H9 (cell line): ENCODE measurements around the gene CCL4L2. TPM values are rescaled to one million over a fixed set of nuclear protein-coding genes. Genes with fewer than 3 reads are reported as not detected.
"Not testable (repeated sequence)": the region's sequence is repeated elsewhere in the genome, so short reads cannot be mapped to it uniquely, and the experiment has no call there.

ENCODE experiments used
- DNase-seq: peaks from one replicate; pipeline ENCODE4 v3.0.0-alpha.2; 2017
- H2AFZ ChIP-seq: one replicate; pipeline ENCODE4 v1.6.1; 2013; ENCODE audit warnings: mild to moderate bottlenecking, low read length, control low read depth, moderate library complexity
- H2AK5ac ChIP-seq: 2 replicates; pipeline ENCODE4 v1.6.1; 2013; ENCODE audit warnings: low read length, control low read depth, mixed read lengths; ENCODE audit not compliant: insufficient read length
- H2BK120ac ChIP-seq: one replicate; pipeline ENCODE4 v1.6.1; 2013; ENCODE audit warnings: low read depth, mild to moderate bottlenecking, low read length, control low read depth, inconsistent platforms; ENCODE audit not compliant: poor library complexity, severe bottlenecking
- H2BK12ac ChIP-seq: 2 replicates; pipeline ENCODE4 v1.6.1; 2013; ENCODE audit warnings: low read length, control low read depth, mixed read lengths, low read depth; ENCODE audit not compliant: insufficient read length
- H2BK15ac ChIP-seq: 2 replicates; pipeline ENCODE4 v1.6.1; 2013; ENCODE audit warnings: low read depth, low read length, control low read depth
- H2BK20ac ChIP-seq: one replicate; pipeline ENCODE4 v1.6.1; 2013; ENCODE audit warnings: low read depth, mild to moderate bottlenecking, low read length, control low read depth, inconsistent platforms; ENCODE audit not compliant: poor library complexity, severe bottlenecking
- H2BK5ac ChIP-seq: 2 replicates; pipeline ENCODE4 v1.6.1; 2013; ENCODE audit warnings: low read length, control low read depth, mixed read lengths; ENCODE audit not compliant: insufficient read length
- H3K14ac ChIP-seq: 2 replicates; pipeline ENCODE4 v1.6.1; 2013; ENCODE audit warnings: low read length, control low read depth; ENCODE audit not compliant: insufficient read depth
- H3K18ac ChIP-seq: 2 replicates; pipeline ENCODE4 v1.6.1; 2013; ENCODE audit warnings: low read depth, mild to moderate bottlenecking, mixed read lengths, low read length, control low read depth; ENCODE audit not compliant: insufficient read length
- H3K23ac ChIP-seq: 2 replicates; pipeline ENCODE4 v1.6.1; 2013; ENCODE audit warnings: low read length, control low read depth, mixed read lengths, low read depth; ENCODE audit not compliant: insufficient read length
- H3K23me2 ChIP-seq: 2 replicates; pipeline ENCODE4 v1.6.1; 2013; ENCODE audit warnings: low read depth, mild to moderate bottlenecking, mixed read lengths, low read length, control low read depth; ENCODE audit not compliant: insufficient read length, poor library complexity, severe bottlenecking
- H3K27ac ChIP-seq: 2 replicates; pipeline ENCODE4 v1.5.1; 2013; ENCODE audit warnings: low read length, control low read depth, mixed read lengths, low read depth; ENCODE audit not compliant: insufficient read length
- H3K27me3 ChIP-seq: 2 replicates; pipeline ENCODE4 v1.6.1; 2013; ENCODE audit warnings: low read length, control low read depth, inconsistent platforms; ENCODE audit not compliant: insufficient read depth
- H3K4ac ChIP-seq: 2 replicates; pipeline ENCODE4 v1.6.1; 2013; ENCODE audit warnings: low read depth, mild to moderate bottlenecking, control low read depth, inconsistent platforms, low read length, moderate library complexity
- H3K4me1 ChIP-seq: 2 replicates; pipeline ENCODE4 v1.6.1; 2013; ENCODE audit warnings: low read length, control low read depth, inconsistent platforms; ENCODE audit not compliant: insufficient read depth
- H3K4me2 ChIP-seq: 2 replicates; pipeline ENCODE4 v1.6.1; 2013; ENCODE audit warnings: low read length, control low read depth, mixed read lengths; ENCODE audit not compliant: insufficient read length, insufficient read depth
- H3K56ac ChIP-seq: 2 replicates; pipeline ENCODE4 v1.6.1; 2013; ENCODE audit warnings: low read depth, mild to moderate bottlenecking, mixed read lengths, low read length, control low read depth; ENCODE audit not compliant: insufficient read length
- H3K79me1 ChIP-seq: 2 replicates; pipeline ENCODE4 v1.6.1; 2013; ENCODE audit warnings: low read depth, mild to moderate bottlenecking, moderate library complexity, low read length, control low read depth, inconsistent platforms; ENCODE audit not compliant: insufficient read depth, poor library complexity, severe bottlenecking
- H3K79me2 ChIP-seq: 2 replicates; pipeline ENCODE4 v1.6.1; 2013; ENCODE audit warnings: low read length, control low read depth, inconsistent platforms; ENCODE audit not compliant: insufficient read depth
- H3K9ac ChIP-seq: 2 replicates; pipeline ENCODE4 v1.6.1; 2013; ENCODE audit warnings: low read length, control low read depth, mixed read lengths; ENCODE audit not compliant: insufficient read length; ENCODE audit errors: extremely low read depth
- H3K9me3 ChIP-seq: one replicate; pipeline ENCODE4 v1.6.1; 2013; ENCODE audit warnings: low read depth, low read length, inconsistent platforms; ENCODE audit not compliant: control insufficient read depth
- H3T11ph ChIP-seq: one replicate; pipeline ENCODE4 v1.6.1; 2013; ENCODE audit warnings: mild to moderate bottlenecking, low read length, control low read depth, inconsistent platforms
- H4K20me1 ChIP-seq: one replicate; pipeline ENCODE4 v1.6.1; 2013; ENCODE audit not compliant: control insufficient read depth, insufficient read length, insufficient read depth
- H4K5ac ChIP-seq: 2 replicates; pipeline ENCODE4 v1.6.1; 2013; ENCODE audit warnings: low read depth, mild to moderate bottlenecking, mixed read lengths, low read length, control low read depth; ENCODE audit not compliant: insufficient read length
- H4K8ac ChIP-seq: replicated peaks from 2 replicates; pipeline ENCODE4 v1.6.1; 2013; ENCODE audit warnings: low read length, control low read depth, mixed read lengths, low read depth; ENCODE audit not compliant: insufficient read length
- H4K91ac ChIP-seq: 2 replicates; pipeline ENCODE4 v1.6.1; 2013; ENCODE audit warnings: low read depth, mild to moderate bottlenecking, moderate library complexity, mixed read lengths, low read length, control low read depth; ENCODE audit not compliant: insufficient read length
- H3K27ac Mint-ChIP-seq, 3 experiments: 2 replicates in 2 of 3; 3 replicates in 1 of 3; pipeline ENCODE4 v1.8.0; 2020 to 2021; ENCODE audit warnings: mixed read lengths in 3 of 3, mild to moderate bottlenecking in 1 of 3, moderate library complexity in 1 of 3
- H3K27me3 Mint-ChIP-seq: 2 replicates; pipeline ENCODE4 v1.8.0; 2021; ENCODE audit warnings: low read depth, mild to moderate bottlenecking, moderate library complexity, mixed read lengths
- H3K36me3 Mint-ChIP-seq, 3 experiments: 2 replicates in 2 of 3; 3 replicates in 1 of 3; pipeline ENCODE4 v1.8.0; 2020 to 2021; ENCODE audit warnings: low read depth in 3 of 3, mixed read lengths in 3 of 3; ENCODE audit not compliant: insufficient read depth in 1 of 3
- H3K4me1 Mint-ChIP-seq, 2 experiments: 2 replicates each; pipeline ENCODE4 v1.8.0; 2020; ENCODE audit warnings: mixed read lengths in 2 of 2
- H3K4me3 Mint-ChIP-seq, 2 experiments: 2 replicates in 1 of 2; 3 replicates in 1 of 2; pipeline ENCODE4 v1.8.0; 2020 to 2021; ENCODE audit warnings: mild to moderate bottlenecking in 2 of 2, mixed read lengths in 2 of 2, moderate library complexity in 1 of 2
- H3K9me3 Mint-ChIP-seq, 2 experiments: 2 replicates in 1 of 2; 3 replicates in 1 of 2; pipeline ENCODE4 v1.8.0; 2020; ENCODE audit warnings: mild to moderate bottlenecking in 2 of 2, mixed read lengths in 2 of 2, moderate library complexity in 1 of 2
- WGBS: extraction: QIAGEN DNeasy Blood & Tissue Kit; methylation state at CpG from one replicate; pipeline ENCODE4 v1.1.7; 2013; ENCODE audit warnings: missing lambda C conversion rate, low lambda C conversion rate, mixed read lengths; ENCODE audit not compliant: insufficient read length; ENCODE audit errors: extremely low coverage; 5-methylcytosine and 5-hydroxymethylcytosine counted together
- total RNA-seq: library from RNA; stranded (reverse); gene quantifications from 2 replicates; pipeline ENCODE4 v1.2.1, GENCODE V29; 2021

Gene CCL4L2
- total RNA-seq, 1 experiment from 2014 or later: not detected

DNA sequence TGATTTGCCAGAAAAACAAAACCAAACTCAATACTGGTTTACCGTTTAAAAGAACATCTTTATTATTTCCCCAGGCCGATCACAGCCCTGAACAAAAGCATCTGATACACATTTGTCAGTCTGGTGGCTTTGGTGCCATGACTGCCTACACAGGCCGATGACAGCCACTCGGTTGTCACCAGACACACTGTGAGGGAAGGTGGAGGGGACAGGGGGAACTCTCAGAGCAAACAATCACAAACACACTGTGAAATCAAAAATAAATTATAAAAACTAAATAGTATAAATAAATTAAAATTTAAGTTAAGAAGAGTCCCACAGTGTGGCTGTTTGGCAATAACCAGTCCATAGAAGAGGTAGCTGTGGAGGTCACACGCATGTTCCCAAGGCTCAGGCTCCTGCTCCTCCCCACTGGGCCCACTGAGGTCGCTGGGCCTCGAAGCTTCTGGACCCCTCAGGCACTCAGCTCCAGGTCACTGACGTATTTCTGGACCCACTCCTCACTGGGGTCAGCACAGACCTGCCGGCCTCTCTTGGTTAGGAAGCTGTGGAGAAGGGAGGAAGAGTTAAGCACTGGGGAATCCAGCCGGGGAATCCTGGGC, 15.9 kb upstream of the CCL4L2 start:
- H3K27me3 Mint-ChIP-seq: peaks cover 15% of the 10 kb centered on the region
- not testable (repeated sequence) for H3K56ac ChIP-seq, H2AFZ ChIP-seq, H2BK20ac ChIP-seq, H3K14ac ChIP-seq, H3K4me1 ChIP-seq, H3K79me1 ChIP-seq, H3K27me3 ChIP-seq, H4K8ac ChIP-seq, H3K23ac ChIP-seq, H4K20me1 ChIP-seq, H3K18ac ChIP-seq, H3K4me3 Mint-ChIP-seq, H3K9ac ChIP-seq, H3K27ac Mint-ChIP-seq, H3K4ac ChIP-seq, H2BK5ac ChIP-seq, H3K9me3 ChIP-seq, H3K4me2 ChIP-seq, H3K36me3 Mint-ChIP-seq, H4K91ac ChIP-seq, H3T11ph ChIP-seq, H3K79me2 ChIP-seq, H2BK15ac ChIP-seq, H2BK120ac ChIP-seq, H2BK12ac ChIP-seq, H2AK5ac ChIP-seq, H4K5ac ChIP-seq, H3K23me2 ChIP-seq, DNase-seq, H3K27ac ChIP-seq, H3K9me3 Mint-ChIP-seq
- peaks cover 19 to 21% of the 10 kb centered on the region in 2 experiments for H3K4me1 Mint-ChIP-seq
- no CpG with 5 or more reads among the region's 10 CpGs for WGBS
